MCF 10A (cell line): ENCODE measurements around the gene NDUFAF8. TPM values are rescaled to one million over a fixed set of nuclear protein-coding genes. Genes with fewer than 3 reads are reported as not detected.

Experiments
- Bru-seq: library from RNA; stranded (reverse); fragments of 400-500 nt; gene quantifications from one replicate; lab custom pipeline; 2021; lab: Mats Ljungman, UMichigan
- BruChase-seq, 2 experiments: library from RNA; stranded (reverse); fragments of 400-500 nt; gene quantifications; one replicate each; lab custom pipeline; 2021; lab: Mats Ljungman, UMichigan
- BruUV-seq: library from RNA; stranded (reverse); fragments of 400-500 nt; replicated peaks from 2 replicates; lab custom pipeline; 2021; lab: Mats Ljungman, UMichigan
- CTCF ChIA-PET: fragments of 300-600 bp; sonication (Branson Sonifier 250); formaldehyde crosslinking; extraction: SDS; loops from one replicate; lab custom pipeline; 2021; ENCODE audit warnings: antibody characterized with exemption, inconsistent platforms; lab: Yijun Ruan, JAX
- POLR2A ChIA-PET: fragments of 300-600, 350-650 bp; sonication (Branson Sonifier 250); formaldehyde crosslinking; extraction: SDS; loops from one replicate; lab custom pipeline; 2020; ENCODE audit warnings: antibody characterized with exemption, inconsistent platforms; lab: Yijun Ruan, JAX
- DNase-seq: peaks from one replicate; pipeline ENCODE4 v3.0.0-alpha.2; 2018; ENCODE audit not compliant: unreplicated experiment
- H3K27ac Mint-ChIP-seq: one replicate; pipeline ENCODE4 v1.8.0; 2022; ENCODE audit warnings: mild to moderate bottlenecking, low read depth, mixed read lengths; ENCODE audit not compliant: unreplicated experiment
- H3K27me3 Mint-ChIP-seq: one replicate; pipeline ENCODE4 v1.8.0; 2022; ENCODE audit warnings: mixed read lengths; ENCODE audit not compliant: insufficient read depth, unreplicated experiment
- H3K36me3 Mint-ChIP-seq: one replicate; pipeline ENCODE4 v1.8.0; 2022; ENCODE audit warnings: mild to moderate bottlenecking, moderate library complexity, mixed read lengths; ENCODE audit not compliant: insufficient read depth, unreplicated experiment
- H3K4me1 Mint-ChIP-seq: one replicate; pipeline ENCODE4 v1.8.0; 2022; ENCODE audit warnings: mixed read lengths; ENCODE audit not compliant: insufficient read depth, unreplicated experiment
- H3K4me3 Mint-ChIP-seq: one replicate; pipeline ENCODE4 v1.8.0; 2022; ENCODE audit warnings: mild to moderate bottlenecking, moderate library complexity, mixed read lengths; ENCODE audit not compliant: unreplicated experiment
- H3K9me3 Mint-ChIP-seq: one replicate; pipeline ENCODE4 v1.8.0; 2022; ENCODE audit warnings: mixed read lengths; ENCODE audit not compliant: unreplicated experiment
- CTCF ChIP-seq: fragments of 200-600 bp; IDR thresholded peaks from one replicate; pipeline ENCODE4 v1.8.0; 2022; ENCODE audit warnings: antibody characterized with exemption, mild to moderate bottlenecking; ENCODE audit not compliant: unreplicated experiment
- intact Hi-C: fragments of 100-400 bp; cut with micrococcal nuclease; formaldehyde crosslinking; loops from 2 replicates; pipeline ENCODE4 v1.14.1; 2022
- long read RNA-seq: library from polyadenylated mRNA; stranded (forward); transcript quantifications from one replicate; pipeline ENCODE4 v2.0.0, GENCODE V29; 2022
- total RNA-seq: library from RNA; stranded (reverse); gene quantifications from 2 replicates; pipeline ENCODE4 v1.2.3, GENCODE V29; 2022

The NDUFAF8 gene
- total RNA-seq: 95.0 and 95.3 TPM in 2 replicates
- Bru-seq, nascent RNA: percentile 88 among the genes with signal in this experiment
- percentile 84 among the genes with signal in this experiment for BruChase-seq, experiment 1, labeled RNA remaining after a 6-hour chase
- percentile 79 among the genes with signal in this experiment for BruChase-seq, experiment 2, labeled RNA remaining after a 2-hour chase
- long read RNA-seq, transcript NDUFAF8-202 (3 exons, 741 nt): minor isoform, 8 of 120 reads
- long read RNA-seq, transcript NDUFAF8-201 (3 exons, 615 nt): major isoform, 94 of 120 reads
- long read RNA-seq, partial matches to known transcripts: 9 of 120 reads
- long read RNA-seq, other reads (novel, unspliced or antisense): 9 of 120 reads

- Mint-ChIP-seq H3K36me3 (peaks cover 35% of the 10 kb centered on the region), H3K27me3 (no peaks in the 10 kb centered on the region), H3K27ac (peak within 1 kb of the TSS; percentile 87), H3K4me3 (peak within 1 kb of the TSS; percentile 84), H3K4me1 (peaks cover 24% of the 10 kb centered on the region), H3K9me3 (no peaks in the 10 kb centered on the region)
- TF ChIP-seq CTCF: no peak
- DNase-seq: peak; percentile 100
- BruUV-seq: no TSS peak
- ChIA-PET CTCF (interaction anchor here (0.6 to 1.5 kb wide), 6 partner anchors 14 to 367 kb away, joined by 3 read pairs; partner anchors contain the start of gene CEP131), POLR2A (interaction anchor here (0.6 to 3.3 kb wide), 40 partner anchors 8 to 812 kb away, joined by 3 to 15 read pairs (median 4); partner anchors contain the start of genes ACTG1, ARL16, BAHCC1 and CEP131)
- intact Hi-C loops: no loop called here
These were observed at the start of gene NDUFAF8, which contains the start of gene TEPSIN for GRCh38 chr17:81238815-81239713. Gene NDUFAF8 (plus strand): TSS chr17:81239318. CDS start chr17:81239364, 46 bp downstream. Gene TEPSIN (minus strand): TSS chr17:81239055. CDS start chr17:81239033, 22 bp downstream.

- no peaks in the 10 kb centered on the region for H3K9me3 Mint-ChIP-seq
- H3K27me3 Mint-ChIP-seq: peaks cover 5% of the 10 kb centered on the region
- POLR2A ChIA-PET: no interaction called here
- peaks cover 5% of the 10 kb centered on the region for H3K36me3 Mint-ChIP-seq
- peaks cover 5% of the 10 kb centered on the region for H3K4me1 Mint-ChIP-seq
- no peak overlapping the region for H3K4me3 Mint-ChIP-seq
- TF ChIP-seq CTCF: no peak
- H3K27ac Mint-ChIP-seq: no peak overlapping the region
- no TSS peak for BruUV-seq
- intact Hi-C loops: no loop called here
- DNase-seq: no peak
- CTCF ChIA-PET: interaction anchor here (0.6 kb wide), 2 partner anchors 63 to 247 kb away, joined by 3 to 4 read pairs; no protein-coding TSS in a partner anchor
These were observed 49.2 kb upstream of the NDUFAF8 start for GRCh38 chr17:81189670-81190530.

- ChIA-PET POLR2A (interaction anchor here (0.6 kb wide), 1 partner anchor 467 kb away, joined by 3 read pairs; no protein-coding TSS in a partner anchor), CTCF (interaction anchor here (0.5 to 1.6 kb wide), 3 partner anchors 10 to 62 kb away, joined by 4 to 5 read pairs (median 4); no protein-coding TSS in a partner anchor)
- no peak for DNase-seq
- TF ChIP-seq CTCF: no peak
- Mint-ChIP-seq H3K4me3 (no peak overlapping the region), H3K36me3 (peaks cover 5% of the 10 kb centered on the region), H3K9me3 (no peaks in the 10 kb centered on the region), H3K4me1 (no peaks in the 10 kb centered on the region), H3K27ac (no peak overlapping the region), H3K27me3 (no peaks in the 10 kb centered on the region)
- intact Hi-C loops: no loop called here
- no TSS peak for BruUV-seq
These were observed 48.5 kb upstream of the NDUFAF8 start for GRCh38 chr17:81190591-81190990.
